Measurements from ENCODE around the gene BMAL1.

BMAL1 gene

DNA sequence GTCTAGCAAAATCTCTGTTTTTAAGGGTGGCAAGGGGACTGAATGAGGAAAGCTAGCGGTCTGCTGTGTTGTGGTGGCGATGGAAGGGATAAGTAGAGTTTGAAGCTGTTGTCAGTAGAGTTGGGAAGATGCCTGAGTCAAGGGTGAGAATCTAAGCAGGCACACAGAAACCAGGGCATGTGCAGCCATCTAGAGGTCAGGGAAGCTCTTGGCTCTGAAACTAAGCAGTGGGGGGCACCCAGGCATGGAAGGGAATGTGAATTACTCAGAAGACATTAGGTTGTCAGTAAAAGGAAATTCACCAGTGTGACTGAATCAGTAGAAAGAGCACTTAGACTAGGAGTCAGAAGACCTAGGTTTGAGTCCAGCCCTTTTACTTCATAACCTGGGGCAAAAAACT, 15.4 kb downstream of the BMAL1 start:
- TF ChIP-seq, protein P1, sequence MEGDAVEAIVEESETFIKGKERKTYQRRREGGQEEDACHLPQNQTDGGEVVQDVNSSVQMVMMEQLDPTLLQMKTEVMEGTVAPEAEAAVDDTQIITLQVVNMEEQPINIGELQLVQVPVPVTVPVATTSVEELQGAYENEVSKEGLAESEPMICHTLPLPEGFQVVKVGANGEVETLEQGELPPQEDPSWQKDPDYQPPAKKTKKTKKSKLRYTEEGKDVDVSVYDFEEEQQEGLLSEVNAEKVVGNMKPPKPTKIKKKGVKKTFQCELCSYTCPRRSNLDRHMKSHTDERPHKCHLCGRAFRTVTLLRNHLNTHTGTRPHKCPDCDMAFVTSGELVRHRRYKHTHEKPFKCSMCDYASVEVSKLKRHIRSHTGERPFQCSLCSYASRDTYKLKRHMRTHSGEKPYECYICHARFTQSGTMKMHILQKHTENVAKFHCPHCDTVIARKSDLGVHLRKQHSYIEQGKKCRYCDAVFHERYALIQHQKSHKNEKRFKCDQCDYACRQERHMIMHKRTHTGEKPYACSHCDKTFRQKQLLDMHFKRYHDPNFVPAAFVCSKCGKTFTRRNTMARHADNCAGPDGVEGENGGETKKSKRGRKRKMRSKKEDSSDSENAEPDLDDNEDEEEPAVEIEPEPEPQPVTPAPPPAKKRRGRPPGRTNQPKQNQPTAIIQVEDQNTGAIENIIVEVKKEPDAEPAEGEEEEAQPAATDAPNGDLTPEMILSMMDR (IDR thresholded peaks at IDR 0.05; ENCODE audit: insufficient read depth, low read length, poor library complexity, severe bottlenecking), result no peak
- Histone ChIP-seq H3K27me3 (replicated peaks; ENCODE audit: control insufficient read depth, insufficient read depth, low read length) (no peaks in the 10 kb centered on the region), H3K4me3 (replicated peaks; ENCODE audit: low read depth, low read length) (no peak overlapping the region), H3K36me3 (ENCODE audit: control insufficient read depth, insufficient read depth, low read length) (no peaks in the 10 kb centered on the region; the same call in 1 of the 2 replicates)
- DNase-seq (ENCODE audit: extremely low read depth, insufficient read length), result no peak

DNA sequence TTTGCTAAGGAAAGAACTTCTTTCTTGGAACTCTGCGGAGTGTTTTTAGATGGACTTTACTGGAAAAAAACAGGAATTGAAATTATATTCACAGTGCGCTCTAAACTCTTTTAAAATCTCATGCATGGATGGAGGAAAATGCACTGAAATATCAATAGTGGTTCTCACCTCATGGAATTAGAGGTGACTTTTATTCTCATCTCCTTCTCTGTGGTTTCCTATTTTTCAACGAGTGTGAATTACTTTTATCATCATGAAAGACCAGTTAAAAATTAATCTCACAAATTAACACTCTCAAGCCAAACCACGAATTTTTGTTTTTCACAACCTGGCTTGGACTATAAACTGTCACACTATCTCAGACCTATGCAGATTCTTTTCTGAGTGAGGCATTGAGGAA, 16.6 kb downstream of the BMAL1 start:
- DNase-seq (ENCODE audit: extremely low read depth, insufficient read length), result no peak
- Histone ChIP-seq H3K4me3 (replicated peaks; ENCODE audit: low read depth, low read length) (no peak overlapping the region), H3K36me3 (ENCODE audit: control insufficient read depth, insufficient read depth, low read length) (no peaks in the 10 kb centered on the region), H3K27me3 (replicated peaks; ENCODE audit: control insufficient read depth, insufficient read depth, low read length) (no peaks in the 10 kb centered on the region)
- TF ChIP-seq, protein P1 (IDR thresholded peaks at IDR 0.05; ENCODE audit: insufficient read depth, low read length, poor library complexity, severe bottlenecking), result no peak

DNA sequence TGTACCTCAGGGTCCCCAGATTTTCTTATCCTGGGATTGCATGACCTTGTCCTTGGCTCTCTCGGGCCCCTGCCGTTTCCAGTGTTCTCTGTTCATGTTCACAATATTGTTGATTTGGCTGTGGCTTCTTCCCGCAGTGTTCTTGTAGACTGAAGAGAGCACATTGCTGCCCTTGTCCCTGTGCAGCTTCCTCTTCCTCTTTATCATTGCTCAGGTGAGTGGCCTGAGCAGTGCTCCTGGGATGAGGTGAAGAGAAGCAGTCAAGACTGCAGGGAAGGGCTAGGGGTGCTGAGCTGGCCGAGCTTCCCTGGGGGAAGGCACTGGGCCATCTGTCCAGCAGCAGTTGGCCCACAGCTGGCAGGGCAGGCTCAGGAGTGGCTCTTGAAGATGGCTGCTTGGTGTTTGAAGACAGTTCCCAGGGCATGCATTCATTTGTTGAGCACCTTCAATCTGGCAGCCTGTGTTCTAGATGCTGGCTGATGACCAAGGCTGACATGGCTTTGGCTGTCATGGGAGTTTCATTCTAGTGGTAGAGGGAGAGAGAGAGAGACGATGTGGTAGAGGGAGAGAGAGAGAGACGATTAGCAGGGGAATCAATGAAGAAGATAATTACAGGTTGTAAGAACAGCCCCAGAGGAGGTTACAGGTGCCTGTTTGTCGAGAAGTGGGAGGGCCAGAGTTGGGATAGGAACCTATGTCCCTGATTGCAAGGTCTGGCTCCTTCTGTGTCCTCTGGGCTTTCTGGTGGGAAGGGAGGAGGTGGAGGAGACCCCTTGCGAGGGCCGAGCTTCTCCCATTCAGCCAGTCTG, 17.4 kb downstream of the BMAL1 start:
- H3K4me3 ChIP-seq (replicated peaks; ENCODE audit: low read depth, low read length), result no peak overlapping the region
- TF ChIP-seq, protein P1 (IDR thresholded peaks at IDR 0.05; ENCODE audit: insufficient read depth, low read length, poor library complexity, severe bottlenecking), result no peak
- no peaks in the 10 kb centered on the region for H3K36me3 ChIP-seq (ENCODE audit: control insufficient read depth, insufficient read depth, low read length)
- DNase-seq (ENCODE audit: extremely low read depth, insufficient read length), result no peak
- no peaks in the 10 kb centered on the region for H3K27me3 ChIP-seq (replicated peaks; ENCODE audit: control insufficient read depth, insufficient read depth, low read length)

DNA sequence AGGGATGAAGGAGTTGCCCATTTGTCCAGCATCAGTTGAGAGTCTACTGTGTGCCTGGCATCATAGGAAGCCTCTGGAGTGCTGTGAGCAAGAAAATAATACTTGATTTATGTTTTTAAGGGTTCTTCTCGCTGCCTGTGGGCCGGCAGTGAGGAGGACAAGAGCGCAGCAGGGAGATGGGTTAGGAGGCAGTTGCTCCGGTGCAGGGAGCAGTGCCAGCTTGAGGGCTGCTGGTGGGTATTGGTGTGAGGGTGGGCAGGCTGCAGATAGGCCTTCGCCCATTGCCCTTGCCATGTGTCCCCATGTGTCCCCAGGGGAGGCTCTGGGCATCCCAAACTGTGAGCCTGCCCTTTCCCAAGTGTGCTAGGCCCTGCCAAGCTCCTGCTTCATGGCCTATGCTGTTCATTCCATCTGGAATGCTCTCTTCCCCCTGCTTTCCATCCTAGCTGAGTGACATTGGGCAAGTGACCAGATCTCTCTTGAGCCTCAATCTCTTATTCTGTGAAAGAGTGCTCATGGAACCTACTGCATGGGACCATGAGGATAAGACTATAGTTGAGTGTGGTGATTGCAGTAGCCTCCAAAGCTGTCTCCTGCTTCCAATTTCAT, 19.8 kb downstream of the BMAL1 start:
- Histone ChIP-seq H3K36me3 (ENCODE audit: control insufficient read depth, insufficient read depth, low read length) (no peaks in the 10 kb centered on the region), H3K4me3 (replicated peaks; ENCODE audit: low read depth, low read length) (no peak overlapping the region), H3K27me3 (replicated peaks; ENCODE audit: control insufficient read depth, insufficient read depth, low read length) (no peaks in the 10 kb centered on the region)
- TF ChIP-seq, protein P1 (IDR thresholded peaks at IDR 0.05; ENCODE audit: insufficient read depth, low read length, poor library complexity, severe bottlenecking), result no peak
- DNase-seq (ENCODE audit: extremely low read depth, insufficient read length), result no peak

DNA sequence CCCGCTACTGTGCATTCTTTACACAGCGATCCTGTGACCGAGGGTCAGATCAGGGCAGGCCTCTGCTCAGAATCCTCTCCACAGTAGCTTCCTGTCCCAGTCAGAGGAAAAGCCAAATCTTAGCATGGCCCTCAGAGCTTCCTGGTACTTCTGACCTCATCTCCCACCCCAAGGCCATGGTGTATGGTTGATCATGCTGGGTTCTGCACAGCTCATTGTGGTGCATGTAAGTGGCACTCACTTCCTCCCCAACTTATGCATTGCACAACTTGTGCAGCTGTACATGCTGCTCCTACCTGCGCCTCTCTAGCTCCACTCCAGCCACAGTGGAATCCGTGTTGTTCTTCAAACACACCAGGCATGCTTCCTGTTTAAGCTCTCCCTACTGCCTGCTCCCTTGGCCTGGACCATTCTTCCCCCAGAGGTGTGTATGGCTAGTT, 20.3 kb downstream of the BMAL1 start:
- Histone ChIP-seq H3K27me3 (replicated peaks; ENCODE audit: control insufficient read depth, insufficient read depth, low read length) (no peaks in the 10 kb centered on the region), H3K36me3 (ENCODE audit: control insufficient read depth, insufficient read depth, low read length) (no peaks in the 10 kb centered on the region), H3K4me3 (replicated peaks; ENCODE audit: low read depth, low read length) (no peak overlapping the region)
- TF ChIP-seq, protein P1 (IDR thresholded peaks at IDR 0.05; ENCODE audit: insufficient read depth, low read length, poor library complexity, severe bottlenecking), result no peak
- DNase-seq (ENCODE audit: extremely low read depth, insufficient read length), result no peak

Data from GM06990 (cell line).